ENCODE results near the gene TMEM233. TPM values are rescaled to one million over a fixed set of nuclear protein-coding genes. Genes with fewer than 3 reads are reported as not detected.

TMEM233 gene
- total and polyA plus RNA-seq, 9 of the 15 experiments (the other 6 are each of a cell fraction or from before 2014, with no cell fraction given), result 0.04 to 0.17 (median 0.07) TPM; not detected in 2

GRCh38 chr12:119667577-119668323, 74.2 kb downstream of the TMEM233 start, which contains the start of gene PRKAB1 (continued):
- peak; percentile 83 for TF ChIP-seq NR2C1 (IDR thresholded peaks at IDR 0.05)
- peak; percentile 88 for TF ChIP-seq NR2C1 (tag; IDR thresholded peaks at IDR 0.05)
- no peak for TF ChIP-seq ZNF408 (CRISPR knock-in tag; IDR thresholded peaks at IDR 0.05; ENCODE audit: low read depth)
- 0 out of 2 replicates have a peak, but pooled peaks have one; percentile 28 for TF ChIP-seq ZNF589 (CRISPR knock-in tag; IDR thresholded peaks at IDR 0.05; ENCODE audit: low read depth)
- TF ChIP-seq BRF2 (IDR thresholded peaks at IDR 0.05; ENCODE audit: borderline replicate concordance, insufficient read depth, insufficient read length), result no peak
- TF ChIP-seq FOXJ2 (tag; IDR thresholded peaks at IDR 0.05), result 0 out of 2 replicates have a peak, but pooled peaks have one; percentile 37
- peak; percentile 61 for TF ChIP-seq ARID1B (IDR thresholded peaks at IDR 0.05)
- no peak for TF ChIP-seq SIRT6 (IDR thresholded peaks at IDR 0.05; ENCODE audit: low read depth, low read length)
- TF ChIP-seq ZBTB34 (CRISPR knock-in tag; IDR thresholded peaks at IDR 0.05), result no peak
- no peak for TF ChIP-seq ZNF57 (CRISPR knock-in tag; IDR thresholded peaks at IDR 0.05)
- no peak for TF ChIP-seq KLF6 (CRISPR knock-in tag; IDR thresholded peaks at IDR 0.05; ENCODE audit: borderline replicate concordance)
- TF ChIP-seq BHLHE40 (IDR thresholded peaks at IDR 0.05; ENCODE audit: low read length), result 0 out of 2 replicates have a peak, but pooled peaks have one; percentile 11
- TF ChIP-seq CBX2 (IDR thresholded peaks at IDR 0.05; ENCODE audit: insufficient read depth, low read length, poor library complexity, severe bottlenecking), result no peak
- no peak; the same call in 1 of the 2 replicates for TF ChIP-seq CBX5 (IDR thresholded peaks at IDR 0.05; ENCODE audit: borderline replicate concordance, low read depth)
- TF ChIP-seq ZNF316 (IDR thresholded peaks at IDR 0.05), result 0 out of 2 replicates have a peak, but pooled peaks have one; percentile 8
- TF ChIP-seq CAMTA2 (CRISPR knock-in tag; conservative IDR thresholded peaks at IDR 0.05), result no peak
- TF ChIP-seq SPI1 (IDR thresholded peaks at IDR 0.05; ENCODE audit: borderline replicate concordance, low read depth, low read length), result peak; percentile 63; the same call in 1 of the 2 replicates
- no peak for TF ChIP-seq ZNF146 (CRISPR knock-in tag; IDR thresholded peaks at IDR 0.05; ENCODE audit: unreplicated experiment)
- TF ChIP-seq RFX7 (CRISPR knock-in tag; IDR thresholded peaks at IDR 0.05), result no peak
- TF ChIP-seq NR1H2 (CRISPR knock-in tag; IDR thresholded peaks at IDR 0.05), result no peak
- TF ChIP-seq ATF7 (IDR thresholded peaks at IDR 0.05), result peak; percentile 87
- TF ChIP-seq ZNF263 (CRISPR knock-in tag; IDR thresholded peaks at IDR 0.05; ENCODE audit: borderline replicate concordance), result no peak
- TF ChIP-seq BCOR (IDR thresholded peaks at IDR 0.05), result 0 out of 2 replicates have a peak, but pooled peaks have one; percentile 18
- TF ChIP-seq DMBX1 (CRISPR knock-in tag; IDR thresholded peaks at IDR 0.05; ENCODE audit: borderline replicate concordance), result no peak
- no peak for TF ChIP-seq TCF7L2 (IDR thresholded peaks at IDR 0.05; ENCODE audit: low read depth, low read length)
- no peak for TF ChIP-seq ARHGAP35 (IDR thresholded peaks at IDR 0.05; ENCODE audit: partially characterized antibody)
- no peak for TF ChIP-seq HLTF (IDR thresholded peaks at IDR 0.05)
- TF ChIP-seq STAT5A (IDR thresholded peaks at IDR 0.05; ENCODE audit: borderline replicate concordance, low read length), result no peak; the same call in 1 of the 2 replicates
- TF ChIP-seq NCOA1 (IDR thresholded peaks at IDR 0.05; ENCODE audit: low read depth), result peak; percentile 92
- no peak for TF ChIP-seq GATAD2B (IDR thresholded peaks at IDR 0.05; ENCODE audit: borderline replicate concordance)

All from K562 (cell line).